CD4-positive, alpha-beta T cell treated with Interleukin-1 beta for 1 hour (primary cell): Measurements from ENCODE around the gene CLPSL2.
A peak's percentile ranks its signal among the peaks of the same experiment; 100 is the strongest.

Experiments
- DNase-seq, 2 donors: peaks; one replicate each; pipeline ENCODE4 v3.0.0-alpha.2; 2020 to 2022

Gene CLPSL2

DNA sequence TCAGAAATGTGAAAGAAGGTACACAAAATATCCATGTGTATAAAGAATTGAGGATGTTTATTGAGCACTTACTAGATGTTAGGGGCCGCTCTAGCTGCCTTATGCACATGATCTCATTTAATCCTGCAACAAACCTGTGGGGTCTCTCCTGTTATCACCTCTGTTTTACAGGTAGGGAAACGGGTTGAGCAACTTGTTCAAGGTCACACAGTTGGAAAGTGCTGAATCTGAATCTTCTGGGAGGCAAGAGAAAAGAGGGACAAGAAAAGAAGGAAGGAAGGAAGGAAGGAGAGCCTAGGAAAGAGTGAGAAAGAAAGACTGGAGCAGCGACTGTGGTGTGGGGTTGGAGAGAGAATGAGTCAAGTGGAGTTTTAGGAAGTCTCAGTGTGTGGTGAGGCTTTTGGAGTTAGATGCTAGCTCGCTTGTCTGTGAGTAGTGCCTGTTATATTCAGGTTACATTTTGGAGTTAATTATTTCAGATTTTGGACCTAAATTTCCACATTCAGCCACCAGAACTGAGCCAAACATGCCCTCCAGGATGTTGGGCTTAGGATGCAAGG, 12.1 kb downstream of the CLPSL2 start:
- no peak for DNase-seq

DNA sequence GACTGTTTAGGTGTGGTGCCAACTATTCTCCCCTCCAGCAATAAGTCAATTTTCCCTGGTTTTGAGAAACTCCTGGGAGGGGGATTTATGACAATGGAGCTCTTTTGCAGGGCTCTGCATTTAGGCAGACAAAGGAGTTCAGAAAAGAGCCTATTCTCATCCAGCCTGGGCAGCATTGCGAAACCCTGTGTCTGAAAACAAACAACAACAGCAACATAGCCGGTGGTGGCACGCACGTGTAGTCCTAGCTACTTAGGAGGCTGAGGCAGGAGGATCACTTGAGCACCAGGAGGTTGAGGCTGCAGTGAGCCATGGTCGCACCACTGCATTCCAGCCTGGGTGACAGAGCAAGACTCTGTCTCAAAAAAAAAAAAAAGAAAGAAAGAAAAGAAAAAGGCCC, 14.3 kb downstream of the CLPSL2 start:
- DNase-seq, result no peak

GRCh38 chr6:35794536-35795452, 18.4 kb downstream of the CLPSL2 start:
- DNase-seq, result no peak

DNA sequence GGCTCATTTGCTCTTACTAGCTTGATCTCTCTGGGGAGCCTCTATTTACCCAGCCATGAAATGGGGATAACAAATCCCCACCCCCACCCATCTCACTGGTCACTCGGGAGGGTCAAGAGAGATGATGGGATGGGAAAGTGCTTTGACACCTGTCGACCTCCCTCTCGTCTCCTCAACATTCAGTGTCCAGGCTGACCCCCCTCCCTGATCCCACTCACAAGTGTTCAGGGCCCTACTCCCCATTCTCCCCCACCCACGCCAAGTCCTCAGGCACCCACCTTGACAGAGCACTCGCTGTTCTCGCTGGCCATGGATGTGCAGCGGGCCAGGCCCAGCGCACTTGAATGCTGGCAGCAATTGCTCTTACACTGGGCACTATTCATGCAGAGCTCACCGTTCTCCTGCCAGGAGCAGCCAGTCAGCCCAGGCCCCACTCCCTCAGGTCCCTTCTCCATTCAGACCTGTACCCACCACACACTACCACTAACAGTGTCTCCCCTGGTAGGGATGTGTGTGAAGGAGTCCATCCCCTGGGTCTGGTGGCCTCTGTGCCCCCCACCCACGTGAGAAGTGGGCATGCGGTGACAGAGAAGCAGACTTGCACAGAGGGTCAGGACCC, 19.2 kb downstream of the CLPSL2 start:
- no peak for DNase-seq

- no peak for DNase-seq
Observed at GRCh38 chr6:35796236-35796635, 19.8 kb downstream of the CLPSL2 start.

GRCh38 chr6:35797837-35798526, 21.6 kb downstream of the CLPSL2 start:
- DNase-seq, result no peak

GRCh38 chr6:35798706-35799105, 22.3 kb downstream of the CLPSL2 start:
- no peak for DNase-seq

DNA sequence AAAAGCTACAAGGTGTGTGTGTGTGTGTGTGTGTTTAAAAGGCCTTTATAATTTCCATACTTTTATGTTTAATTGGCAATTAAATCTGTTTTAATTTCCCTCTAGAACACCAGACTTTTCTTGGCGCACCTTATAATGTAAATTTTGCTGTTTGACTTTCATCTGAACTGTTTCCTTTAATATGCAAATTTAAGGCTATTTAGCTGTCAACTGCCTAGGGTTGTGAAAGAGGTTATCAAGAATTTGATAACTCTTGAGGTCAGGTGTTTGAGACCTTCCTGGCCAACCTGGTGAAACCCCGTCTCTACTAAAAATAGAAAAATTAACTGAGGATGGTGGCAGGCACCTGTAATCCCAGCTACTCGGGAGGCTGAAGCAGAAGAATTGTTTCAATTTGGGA, 24.8 kb downstream of the CLPSL2 start:
- DNase-seq, result no peak

GRCh38 chr6:35804996-35805736, 28.8 kb downstream of the CLPSL2 start, which contains the start of gene LHFPL5:
TSS of gene LHFPL5 (plus strand) at chr6:35805352. CDS start at chr6:35805671, 319 bp downstream.
- peak in 1 of 2 donors; percentile 35 for DNase-seq

DNA sequence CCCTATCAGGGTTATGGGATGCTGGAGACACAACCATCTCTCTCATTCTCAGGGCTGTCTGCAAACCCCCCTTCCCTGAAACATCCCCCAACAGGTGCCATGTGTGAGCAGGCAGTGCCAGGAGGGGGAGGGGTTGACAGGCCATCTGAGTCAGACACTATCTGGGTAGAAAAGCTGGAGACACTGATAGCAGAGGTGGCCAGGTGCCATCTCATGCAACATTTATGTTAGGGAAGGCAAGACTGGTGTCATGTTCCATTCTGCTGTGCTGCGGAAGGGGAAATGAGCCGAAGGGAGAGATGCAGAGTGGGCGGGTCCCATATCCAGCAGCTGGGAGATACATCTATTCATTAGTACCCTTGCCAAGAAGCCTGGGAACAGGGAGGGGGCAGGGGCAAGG, 32.3 kb downstream of the CLPSL2 start:
- DNase-seq, result no peak

GRCh38 chr6:35809809-35810208, 33.4 kb downstream of the CLPSL2 start:
- DNase-seq, result no peak

GRCh38 chr6:35810971-35811698, 34.7 kb downstream of the CLPSL2 start:
- DNase-seq, result no peak

DNA sequence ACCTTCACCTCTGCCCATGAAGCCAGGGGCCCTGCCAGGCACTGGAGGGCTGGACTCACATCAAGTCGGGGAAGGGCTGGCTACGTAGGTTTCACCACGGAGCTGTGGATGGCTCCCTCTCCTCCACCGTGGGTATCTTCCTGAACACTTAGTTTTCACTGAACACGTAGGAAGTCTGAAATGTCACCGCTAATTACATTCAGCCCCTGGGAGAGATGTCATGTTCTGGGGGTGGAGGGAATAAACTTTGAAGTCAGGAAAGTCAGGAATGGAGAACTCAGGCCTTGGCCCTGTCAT, 35.2 kb downstream of the CLPSL2 start:
- DNase-seq, result no peak

DNA sequence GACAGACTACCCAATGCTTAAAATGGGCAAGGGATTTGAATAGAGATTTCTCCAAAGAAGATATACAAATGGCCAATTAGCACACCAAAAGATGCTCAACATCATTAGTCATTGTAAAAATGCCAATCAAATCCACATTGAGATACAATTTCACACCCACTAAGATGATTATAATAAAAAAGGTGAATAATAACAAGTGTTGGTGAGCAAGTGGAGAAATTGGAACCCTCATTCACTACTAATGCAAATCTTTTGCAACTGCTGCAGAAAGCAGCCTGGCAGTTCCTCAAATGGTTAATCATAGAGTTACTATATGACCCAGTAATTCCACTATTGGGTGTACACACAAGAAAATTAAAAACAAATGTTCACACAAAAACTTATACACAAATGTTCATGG, 41.1 kb downstream of the CLPSL2 start:
- DNase-seq, result no peak

DNA sequence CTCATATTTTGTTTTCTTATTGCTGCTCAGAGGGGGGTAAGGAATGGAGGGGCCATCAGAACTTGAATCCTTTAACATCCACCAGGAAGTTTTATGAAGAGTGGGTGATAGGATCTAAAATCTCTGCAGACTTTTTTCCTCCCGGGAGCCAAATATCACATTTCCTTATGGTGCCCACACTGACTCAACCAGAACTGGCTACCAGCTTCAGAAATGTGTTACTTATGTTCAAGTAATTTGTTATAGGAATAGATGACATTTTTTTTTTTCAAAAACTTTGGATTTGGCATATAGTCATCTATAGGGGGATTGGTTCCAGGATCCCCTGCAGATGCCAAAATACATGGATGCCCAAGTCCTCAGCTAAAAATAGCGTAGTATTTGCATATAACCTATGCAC, 47.2 kb downstream of the CLPSL2 start:
- DNase-seq, result no peak

DNA sequence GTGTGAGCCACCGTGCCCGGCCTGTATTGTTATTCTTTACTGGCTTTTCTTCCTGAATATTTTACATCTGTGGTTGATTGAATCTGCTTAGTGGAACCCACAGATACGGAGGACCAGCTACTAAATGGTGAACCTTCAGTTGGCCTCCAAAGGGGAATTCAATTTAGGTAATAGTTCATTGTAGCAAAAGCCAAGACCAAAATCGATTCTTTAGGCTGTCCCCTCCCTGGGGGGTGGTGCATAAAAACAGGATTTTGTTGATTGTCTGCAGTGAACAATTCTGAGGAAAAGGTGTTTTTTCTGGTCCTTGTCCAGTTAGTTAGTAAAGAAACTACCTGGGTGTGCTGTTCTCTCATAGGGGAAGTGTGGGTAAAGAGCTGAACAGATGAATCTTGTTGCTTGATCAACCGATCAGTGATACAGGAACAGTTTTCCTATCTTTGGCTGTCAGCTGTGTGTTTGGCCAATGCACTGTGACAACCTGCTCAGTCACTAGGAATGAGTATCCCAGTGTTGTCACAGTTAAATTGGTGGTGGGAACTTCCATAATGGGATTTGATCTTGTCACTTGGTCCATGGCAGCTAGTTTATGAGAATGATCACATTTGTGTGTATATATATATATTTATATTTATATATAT, 48.3 kb downstream of the CLPSL2 start:
- DNase-seq, result no peak
